ENCODE data around the gene C2orf72. TPM values are rescaled to one million over a fixed set of nuclear protein-coding genes. Genes with fewer than 3 reads are reported as not detected.
"Not testable (repeated sequence)": the region's sequence is repeated elsewhere in the genome, so short reads cannot be mapped to it uniquely, and the experiment has no call there.

The C2orf72 gene
- polyA plus RNA-seq, 10 donors, result 0.41 to 1.1 (median 0.56) TPM

DNA sequence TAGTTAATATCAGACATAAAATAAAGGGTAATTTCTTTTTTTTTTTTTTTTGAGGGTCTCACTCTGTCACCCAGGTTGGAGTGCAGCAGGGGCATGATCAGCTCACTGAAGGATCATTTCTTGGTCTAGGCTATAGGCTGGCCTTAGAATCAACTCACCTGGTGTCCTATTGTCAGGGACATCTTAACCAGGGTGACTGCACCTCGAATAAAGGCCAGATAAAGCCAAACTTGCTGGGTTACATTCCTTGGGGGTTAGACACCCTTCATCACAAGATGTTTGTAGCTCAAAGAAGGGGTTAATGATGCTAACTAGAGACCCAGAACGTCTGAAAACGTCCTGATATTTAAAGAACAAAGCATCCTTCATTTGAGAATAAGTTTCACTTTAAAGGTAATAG, 23.5 kb upstream of the C2orf72 start:
- no peak for DNase-seq

DNA sequence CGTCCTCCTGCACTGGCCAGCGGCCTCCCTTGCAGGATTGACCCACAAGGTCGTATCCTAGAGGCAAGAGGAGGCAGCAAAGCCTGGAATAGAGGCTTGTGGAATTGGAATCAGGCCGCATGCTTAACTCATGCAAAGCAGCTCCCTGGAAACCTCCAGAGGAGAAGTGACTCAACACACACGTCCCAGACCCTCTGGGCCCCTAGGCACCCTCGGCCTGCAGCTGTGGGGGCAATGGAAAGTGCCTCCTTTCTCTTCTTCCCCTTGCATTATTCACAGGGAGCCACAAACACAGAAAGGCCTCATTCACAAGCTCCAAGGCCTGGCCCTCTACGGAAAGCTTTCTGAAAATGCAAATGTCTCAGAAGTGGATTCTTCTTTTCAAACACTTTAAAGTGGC, 21.8 kb upstream of the C2orf72 start:
- no peak for DNase-seq

DNA sequence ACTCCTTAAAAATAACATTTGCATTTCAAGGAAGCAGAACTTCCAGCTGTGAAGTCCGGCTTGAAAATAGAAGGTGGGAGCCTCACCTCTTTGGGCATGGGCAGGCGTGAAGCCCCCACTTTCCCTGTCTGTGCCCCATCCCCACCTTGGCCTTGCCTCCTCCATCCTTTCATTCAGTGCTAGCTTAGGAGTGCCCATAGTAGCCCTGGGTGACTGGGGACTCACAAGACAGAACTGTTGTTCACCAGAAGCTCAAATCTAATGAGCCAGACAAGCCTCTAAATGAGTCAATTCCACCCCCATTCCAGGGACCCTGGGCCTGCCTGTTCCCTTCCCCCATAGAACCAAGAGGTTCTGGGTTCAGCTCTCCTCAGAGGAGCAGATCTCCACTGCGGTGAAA, 21.4 kb upstream of the C2orf72 start:
- no peak for DNase-seq

DNA sequence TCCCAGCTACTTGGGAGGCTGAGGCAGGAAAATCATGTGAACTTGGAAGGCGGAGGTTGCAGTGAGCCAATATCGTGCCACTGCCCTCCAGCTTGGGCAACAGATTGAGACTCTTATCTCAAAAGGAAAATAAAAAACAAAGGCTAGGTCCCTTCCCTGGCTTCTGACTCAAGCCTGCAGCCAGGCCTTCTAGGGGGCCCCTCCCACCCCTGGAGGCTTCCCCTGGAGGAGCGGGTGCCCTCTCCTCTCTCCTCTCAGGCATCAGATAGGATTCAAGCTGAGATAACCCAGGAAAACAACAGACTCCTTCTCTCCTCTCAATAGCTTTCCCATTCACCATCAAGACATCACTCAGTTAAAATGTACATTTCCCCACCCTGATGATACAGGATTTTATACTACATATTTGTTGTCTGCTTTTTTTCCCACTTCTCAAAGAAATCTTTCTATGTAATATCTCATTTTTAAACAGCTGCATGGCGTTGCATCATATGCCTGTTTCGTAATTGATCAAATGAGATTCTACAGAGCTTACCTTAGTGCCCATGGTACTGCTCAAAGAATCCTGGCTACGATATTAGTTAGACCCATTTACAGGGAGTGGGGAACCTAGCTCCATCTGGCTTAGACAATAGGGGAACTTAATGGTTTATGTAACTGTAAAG, 20.6 kb upstream of the C2orf72 start:
- no peak for DNase-seq

DNA sequence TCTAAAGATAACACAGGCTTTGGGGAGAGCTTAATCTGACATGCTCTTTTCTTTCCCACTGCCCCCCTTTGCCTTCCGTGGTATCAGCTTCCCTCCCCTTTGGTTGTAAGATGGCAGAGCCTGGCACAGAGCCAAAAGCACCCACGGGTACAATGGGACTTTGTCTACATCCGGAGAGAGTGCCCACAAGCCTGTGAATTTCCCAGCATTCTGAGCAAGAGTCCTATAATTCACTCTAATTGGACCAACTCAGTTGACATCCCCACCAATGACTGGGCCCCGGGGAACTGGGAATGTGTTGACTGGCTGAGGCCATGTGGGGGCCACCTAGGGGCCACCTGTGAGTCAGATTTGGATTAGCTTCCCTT, 20.1 kb upstream of the C2orf72 start:
- no peak for DNase-seq

DNA sequence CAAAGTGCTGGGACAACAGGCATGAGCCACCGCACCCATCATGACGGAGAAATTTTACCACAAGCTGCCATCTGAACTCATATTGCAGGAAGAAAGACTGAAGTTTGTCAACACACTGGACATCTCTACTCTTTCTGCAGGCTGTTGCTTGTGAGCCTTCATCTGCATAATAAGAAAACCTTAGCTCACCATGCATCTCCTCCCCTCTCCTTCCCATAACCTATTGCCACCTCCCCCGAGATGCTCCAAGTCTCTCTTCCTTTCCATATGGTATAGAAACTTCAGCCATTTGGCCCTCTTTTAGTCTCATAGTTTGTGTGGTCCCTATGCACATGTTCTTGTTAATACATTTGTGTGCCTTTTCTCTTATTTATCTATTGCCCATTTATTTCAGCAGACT, 19.1 kb upstream of the C2orf72 start:
- no peak for DNase-seq

DNA sequence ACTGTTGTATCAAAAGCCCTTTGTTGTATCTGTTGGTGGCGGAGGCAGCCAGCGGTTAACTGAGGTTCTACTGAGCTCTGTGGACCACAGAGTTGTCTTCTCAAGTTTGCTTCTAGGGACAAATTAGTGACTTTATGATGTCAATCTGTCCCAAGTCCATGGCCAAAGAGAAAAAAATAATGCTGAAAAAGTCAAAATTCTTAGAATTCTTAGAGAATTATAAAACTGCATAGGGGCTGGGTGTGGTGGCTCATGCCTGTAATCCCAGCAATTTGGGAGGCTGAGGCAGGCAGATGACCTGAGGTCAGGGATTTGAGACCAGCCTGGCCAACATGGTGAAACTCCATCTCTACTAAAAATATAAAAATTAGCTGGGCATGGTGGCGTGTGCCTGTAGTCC, 12.3 kb upstream of the C2orf72 start:
- DNase-seq, result not testable (repeated sequence)

DNA sequence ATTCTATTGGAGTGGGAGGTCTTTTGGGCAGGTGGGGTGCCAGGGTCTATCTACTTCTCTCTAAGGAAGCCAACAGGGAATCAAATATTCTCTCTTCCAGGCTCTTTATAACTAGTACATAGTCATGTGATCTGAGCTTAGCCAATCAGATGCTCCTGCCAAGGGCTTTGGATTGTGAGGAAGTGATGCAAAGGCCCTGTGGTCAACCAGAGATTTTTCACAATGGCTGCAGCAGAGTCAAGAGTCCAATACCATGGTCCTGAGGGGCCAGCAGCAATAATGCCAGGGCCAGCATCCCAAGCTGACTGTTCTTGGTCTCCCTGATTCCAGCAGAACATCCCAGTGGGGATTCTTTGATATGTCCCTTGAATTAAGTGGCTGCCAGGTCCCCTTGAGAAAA, 8.4 kb upstream of the C2orf72 start:
- DNase-seq, result no peak

DNA sequence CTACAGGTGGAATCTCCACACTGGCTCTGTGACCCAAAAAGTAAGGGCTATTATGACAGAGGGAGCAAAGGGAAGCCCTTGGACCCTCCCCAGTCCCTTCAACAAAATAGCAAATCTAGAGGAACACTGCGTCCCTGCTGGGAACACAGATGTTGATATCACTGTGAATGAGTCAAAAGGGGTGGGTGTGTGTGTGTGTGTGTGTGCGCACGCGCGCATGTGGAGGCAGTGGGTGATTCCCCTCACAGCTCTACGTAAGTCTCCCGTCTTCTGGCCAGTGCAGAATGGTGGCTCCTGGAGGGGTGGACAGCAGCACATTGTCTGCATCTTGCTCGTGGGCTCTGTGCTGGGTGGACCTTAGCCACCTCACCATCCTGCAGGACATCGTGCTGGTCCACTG, 7.8 kb upstream of the C2orf72 start:
- DNase-seq, result no peak

DNA sequence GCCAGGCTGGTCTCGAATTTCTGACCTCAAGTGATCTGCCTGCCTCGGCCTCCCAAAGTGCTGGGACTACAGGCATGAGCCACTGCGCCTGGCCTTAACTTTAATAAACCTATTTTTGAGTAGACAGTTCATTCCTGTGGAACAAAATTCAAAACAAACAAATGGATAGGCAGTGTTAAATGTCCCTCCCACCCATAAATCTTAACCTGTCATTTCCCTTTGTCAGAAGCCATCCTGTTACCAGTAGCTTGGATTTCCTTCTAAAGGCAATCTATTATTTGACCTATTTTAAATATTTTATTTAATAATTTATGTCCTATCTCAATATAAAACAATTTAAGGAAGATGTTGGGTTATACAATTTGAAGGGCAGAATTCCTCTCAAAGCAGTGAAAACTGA, 6.6 kb upstream of the C2orf72 start:
- DNase-seq, result no peak

DNA sequence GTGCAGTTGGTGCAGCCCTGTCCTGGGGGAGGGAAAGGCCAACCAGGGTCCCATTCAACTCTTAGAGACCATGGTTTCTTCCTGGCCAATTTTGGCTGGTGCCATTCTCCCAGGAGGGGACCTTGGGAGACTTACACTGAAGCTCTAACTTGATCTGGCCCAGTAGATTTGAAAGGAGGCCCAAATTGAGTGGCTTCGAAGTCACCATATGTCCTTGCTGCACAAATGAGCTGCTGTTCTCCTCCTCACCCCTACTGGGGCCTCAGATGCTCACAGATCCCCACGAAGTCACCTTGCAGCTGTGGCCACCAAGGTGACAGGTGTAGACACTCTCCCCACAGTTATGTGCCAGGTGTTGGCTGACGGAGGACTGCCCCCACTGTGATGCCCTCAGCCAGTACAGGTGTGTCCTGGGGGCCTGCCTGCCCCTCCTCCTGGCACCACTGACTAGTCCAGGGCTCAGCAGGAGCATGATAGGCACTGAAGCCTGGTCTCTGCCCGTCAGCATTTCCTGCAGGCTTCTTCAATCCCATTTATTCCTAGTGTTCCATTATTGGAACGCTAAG, 4.7 kb upstream of the C2orf72 start:
- DNase-seq, result no peak

DNA sequence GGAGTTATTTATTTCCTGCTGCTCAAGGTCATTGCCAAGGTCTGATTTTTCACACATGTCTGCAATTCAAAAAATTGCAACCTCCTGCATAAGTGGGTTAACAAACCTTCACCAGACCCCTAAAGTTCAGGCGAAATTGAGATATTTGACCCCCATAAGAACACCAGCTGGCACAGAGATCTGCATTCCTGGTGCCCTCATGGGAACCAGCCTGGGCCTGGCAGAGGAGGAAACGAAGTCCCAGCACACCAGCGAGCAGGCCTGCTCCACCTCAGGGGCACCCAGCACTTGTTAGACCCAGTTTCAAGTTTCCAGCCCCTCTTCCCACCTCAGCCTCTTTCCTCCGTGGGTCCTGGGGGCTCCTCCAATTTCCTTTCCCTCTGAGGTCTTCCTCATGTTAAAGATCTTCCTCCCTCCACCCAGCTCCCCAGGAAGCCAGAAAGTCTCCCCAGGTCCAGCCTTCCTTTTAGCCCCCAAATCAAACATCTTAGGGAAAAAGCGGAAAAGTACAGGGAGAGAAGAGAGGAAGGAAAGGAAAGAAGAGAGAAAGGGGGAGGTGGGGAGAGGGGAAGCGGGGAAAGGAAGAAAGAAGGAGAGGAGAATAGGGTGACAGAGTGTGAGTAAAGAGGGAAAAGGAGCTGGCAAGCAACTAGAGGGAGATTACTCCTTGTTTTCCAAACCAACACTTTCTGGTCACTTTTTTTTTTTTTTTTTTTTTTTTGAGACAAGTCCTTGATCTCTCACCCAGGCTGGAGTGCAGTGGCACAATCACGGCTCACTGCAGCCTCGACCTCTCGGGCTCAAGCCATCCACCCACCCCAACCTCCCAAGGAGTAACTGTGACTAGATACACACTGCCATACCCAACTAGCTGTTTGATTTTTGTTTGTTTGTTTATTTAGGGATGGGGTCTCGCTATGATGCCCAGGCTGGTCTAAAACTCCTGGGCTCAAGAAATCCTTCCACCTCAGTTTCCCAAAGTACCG, 3.9 kb upstream of the C2orf72 start:
- no peak for DNase-seq

DNA sequence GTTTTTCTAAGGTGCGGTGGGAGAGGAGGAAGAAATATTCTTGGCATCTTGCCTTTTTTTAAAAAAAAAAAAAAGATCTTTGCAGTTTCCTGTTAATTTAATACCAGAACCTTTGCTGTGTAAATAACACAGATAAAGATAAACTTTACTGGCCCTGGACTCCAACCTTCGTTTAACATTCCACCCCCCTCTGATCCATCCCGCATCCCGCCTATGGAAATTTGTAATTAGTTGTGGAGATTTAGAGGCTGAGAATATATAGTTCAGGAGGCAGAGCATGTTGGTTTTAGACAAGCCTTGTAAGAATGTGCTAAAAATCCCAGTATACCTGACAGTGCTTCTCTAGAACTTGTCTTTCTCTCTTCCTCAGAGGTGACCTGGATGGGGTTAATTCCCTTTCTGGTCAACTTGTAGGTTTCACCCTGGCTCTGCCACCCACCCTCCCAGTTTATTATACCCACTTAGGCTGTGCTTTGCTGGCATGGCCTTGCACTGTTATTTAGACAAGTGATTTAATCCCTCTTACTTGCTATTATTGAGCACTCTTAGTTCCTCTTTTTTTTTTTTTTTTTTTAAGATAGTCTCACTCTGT, 2.9 kb upstream of the C2orf72 start:
- no peak for DNase-seq

DNA sequence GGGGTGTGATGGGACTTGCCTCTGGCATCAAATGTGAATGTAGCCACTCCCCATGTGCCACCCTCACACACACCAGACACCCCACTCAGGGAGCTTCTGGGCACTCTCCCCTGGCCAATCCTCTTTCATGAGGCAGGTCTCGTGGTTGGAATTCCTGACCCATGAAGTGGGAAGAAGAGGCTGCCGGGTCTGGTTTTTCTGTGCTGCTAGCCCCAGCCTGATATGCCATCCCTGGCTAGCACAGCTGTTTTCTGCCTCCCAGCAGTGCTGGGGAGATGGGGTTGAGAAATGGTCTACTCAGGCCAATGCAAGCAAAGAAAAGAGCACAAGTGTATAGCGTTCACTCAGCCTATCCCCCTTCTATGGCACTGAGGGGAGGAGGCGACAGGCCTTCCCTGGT, 1.2 kb upstream of the C2orf72 start:
- DNase-seq, result no peak

DNA sequence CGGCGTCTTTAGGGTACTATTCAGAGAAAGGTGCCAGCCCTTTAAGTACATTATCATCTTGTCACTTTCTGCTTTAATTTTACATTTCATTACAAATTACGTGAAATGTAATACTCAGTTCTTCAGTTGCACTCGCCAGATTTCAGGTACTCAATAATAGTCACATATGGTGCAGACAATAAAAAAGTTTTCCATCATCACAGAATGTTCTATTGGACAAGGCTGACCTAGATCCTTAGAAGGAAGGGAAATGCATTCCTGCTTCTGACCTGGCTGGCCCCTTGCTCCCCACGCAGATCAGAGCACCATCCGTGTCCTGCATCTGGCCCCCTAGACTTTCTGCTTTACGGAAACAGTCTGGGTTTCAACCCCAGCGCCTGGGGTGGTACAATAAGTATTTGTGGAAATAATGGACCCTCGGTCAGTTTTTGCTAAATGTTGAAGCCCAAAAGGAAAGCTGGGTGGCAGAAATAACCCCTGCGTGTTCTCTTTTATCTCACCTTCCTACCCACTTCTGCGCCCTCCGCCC, 681 bp upstream of the C2orf72 start:
- no peak for DNase-seq

DNA sequence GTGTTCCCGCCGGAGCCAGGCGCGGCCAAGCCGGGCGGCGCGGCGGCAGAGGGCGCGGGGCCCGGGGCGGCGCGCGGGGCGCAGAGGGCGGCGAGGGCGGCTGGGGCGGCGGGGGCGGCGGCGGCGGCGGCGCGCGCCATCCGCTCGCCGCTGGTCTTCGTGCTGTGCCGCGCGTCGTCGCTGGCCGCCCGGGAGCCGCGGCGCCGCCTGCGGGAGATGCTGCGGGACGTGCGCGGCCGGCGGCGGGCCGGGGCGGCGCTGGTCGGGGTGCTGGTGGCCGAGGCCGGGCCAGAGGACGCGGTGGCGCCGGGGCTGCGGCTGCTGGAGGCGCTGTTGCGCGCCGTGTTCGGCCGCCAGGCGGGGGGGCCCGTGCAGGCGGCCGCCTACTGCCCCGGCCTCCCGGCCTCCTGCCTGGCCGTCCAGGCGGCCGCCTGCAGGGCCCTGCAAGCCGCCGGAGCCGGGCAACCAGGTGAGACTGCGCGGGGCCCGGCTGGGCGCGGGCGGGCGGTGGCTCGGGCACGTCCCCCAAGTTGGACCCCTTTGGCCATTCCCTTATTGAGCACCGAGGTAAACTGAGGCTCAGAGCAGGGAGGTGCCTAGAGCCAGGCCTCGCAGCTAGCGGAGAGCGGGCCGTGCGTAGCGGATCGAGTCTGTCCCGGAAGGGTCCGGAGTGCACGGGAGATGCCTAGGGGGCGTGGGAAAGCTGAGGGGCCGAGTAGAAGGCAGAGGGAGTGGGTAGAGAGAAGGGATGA, 584 bp downstream of the C2orf72 start:
- DNase-seq, result no peak

DNA sequence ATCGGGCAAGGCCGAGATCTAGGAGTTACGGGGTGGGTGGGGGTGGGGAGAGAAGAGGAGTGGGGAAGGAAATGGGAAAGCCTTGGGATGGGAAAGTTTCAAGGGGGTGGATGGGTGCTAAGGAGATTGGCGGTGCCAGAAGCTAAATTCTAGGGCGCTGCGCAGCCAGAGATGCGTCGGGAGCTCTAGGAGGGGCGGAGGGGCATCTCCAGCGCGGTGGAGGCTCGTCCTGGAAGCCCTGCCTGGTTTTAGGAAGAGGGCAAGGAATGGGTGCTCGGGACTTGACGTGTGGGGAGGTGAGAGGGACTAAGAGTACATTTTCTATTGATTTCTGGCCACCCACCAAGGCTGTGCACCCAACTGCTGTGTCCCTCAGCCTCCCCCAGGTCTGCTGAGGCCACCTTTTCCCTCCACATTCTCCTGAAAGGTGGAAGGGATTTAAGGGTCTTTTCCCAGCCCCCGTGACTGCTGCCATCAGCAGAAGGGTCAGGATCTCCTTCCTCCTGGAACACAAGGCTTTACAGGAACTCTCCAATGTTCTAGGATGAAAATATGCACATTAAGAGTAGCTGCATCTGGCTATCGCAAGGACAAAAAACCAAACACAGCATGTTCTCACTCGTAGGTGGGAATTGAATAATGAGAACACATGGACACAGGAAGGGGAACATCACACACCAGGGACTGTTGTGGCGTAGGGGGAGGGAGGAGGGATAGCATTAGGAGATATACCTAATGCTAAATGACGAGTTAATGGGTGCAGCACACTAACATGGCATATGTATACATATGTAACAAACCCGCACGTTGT, 1.4 kb downstream of the C2orf72 start:
- DNase-seq, result no peak

DNA sequence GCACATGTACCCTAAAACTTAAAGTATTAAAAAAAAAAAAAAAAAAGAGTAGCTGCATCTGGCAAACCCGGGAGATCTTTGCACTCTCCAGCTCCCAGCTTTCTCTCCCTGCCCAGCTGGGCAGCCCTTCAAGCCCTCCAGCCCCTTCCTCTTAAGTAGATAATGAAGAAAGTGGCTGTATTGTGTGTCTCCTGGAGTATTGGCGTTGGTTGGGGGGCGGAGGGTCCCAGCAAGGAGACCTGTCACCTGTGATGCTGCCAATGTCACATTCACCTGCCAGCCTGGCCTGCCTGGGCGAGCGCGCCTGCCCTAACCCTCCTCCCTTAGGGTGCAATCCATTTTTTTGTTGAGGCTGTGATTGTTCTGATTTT, 2.0 kb downstream of the C2orf72 start:
- no peak for DNase-seq

DNA sequence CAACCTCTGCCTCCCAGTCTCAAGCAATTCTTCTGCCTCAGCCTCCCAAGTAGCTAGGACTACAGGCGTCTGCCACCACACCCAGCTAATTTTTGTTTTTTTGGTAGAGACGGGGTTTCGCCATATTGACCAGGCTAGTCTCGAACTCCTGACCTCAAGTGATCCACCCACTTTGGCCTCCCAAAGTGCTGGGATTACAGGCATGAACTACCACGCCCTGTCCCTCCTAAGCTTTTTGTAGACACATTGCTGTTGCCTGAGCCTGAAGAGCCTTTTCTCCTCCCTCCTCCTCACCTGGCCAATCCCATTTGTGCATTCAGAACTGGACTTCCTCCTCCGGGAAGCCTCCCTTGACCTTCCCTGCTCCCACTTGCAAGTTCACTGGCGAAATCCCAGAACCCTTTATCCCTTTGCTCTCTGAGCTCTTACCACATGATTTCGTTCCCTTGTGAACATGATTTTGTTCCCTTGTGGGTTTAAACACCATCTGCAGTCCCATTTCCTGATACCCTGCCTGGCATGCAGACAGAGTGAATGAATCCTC, 2.6 kb downstream of the C2orf72 start:
- DNase-seq, result no peak

DNA sequence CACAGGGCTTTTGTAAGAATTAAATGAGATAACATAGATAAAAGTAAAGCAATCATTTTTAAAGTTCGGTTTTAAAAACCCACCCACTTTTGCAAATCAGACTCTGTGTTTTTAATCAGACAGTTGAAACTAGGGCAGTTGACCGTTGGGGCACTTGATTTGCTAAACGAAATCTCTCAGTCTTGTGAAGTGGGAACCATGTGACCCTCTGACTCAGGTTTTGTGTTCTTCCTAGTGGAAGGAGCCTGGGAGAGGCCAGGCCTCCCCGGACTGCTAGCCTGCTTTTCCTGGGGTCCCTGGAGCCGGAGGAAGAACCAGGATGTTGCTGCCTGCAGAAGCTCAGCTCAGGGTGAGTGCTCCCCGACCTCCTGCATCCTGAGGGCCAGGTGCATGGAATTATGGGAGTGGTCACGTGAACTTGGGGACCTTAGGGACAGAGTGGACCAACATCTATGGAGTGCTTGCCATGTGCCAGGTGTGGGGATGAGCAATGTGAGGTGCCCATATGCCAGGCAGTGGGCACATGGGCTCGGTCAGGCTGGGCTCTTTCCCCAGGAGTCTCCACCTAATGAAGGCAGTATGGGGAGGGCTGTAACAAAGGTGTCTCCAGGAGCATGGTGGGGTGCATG, 3.9 kb downstream of the C2orf72 start:
- no peak for DNase-seq

Measured in muscle of back (tissue), 11 donors.